Vagina (tissue), 2 donors: Measurements from ENCODE around the gene OR2V2. TPM values are rescaled to one million over a fixed set of nuclear protein-coding genes. Genes with fewer than 3 reads are reported as not detected.

Experiments used
- DNase-seq, 2 donors: peaks; one replicate each; pipeline ENCODE4 v3.0.0-alpha.2; 2017; ENCODE audit errors: extremely low spot score in 2 of 2
- H3K27ac ChIP-seq: fragments of 200-600 bp; sonication (generic); one replicate; pipeline ENCODE4 v1.5.1; 2019
- H3K27me3 ChIP-seq: fragments of 200-600 bp; sonication (generic); one replicate; pipeline ENCODE4 v1.5.1; 2019
- H3K36me3 ChIP-seq, 2 donors: fragments of 200-600 bp; sonication (generic); one replicate each; pipeline ENCODE4 v1.5.1; 2017 to 2019
- H3K4me1 ChIP-seq: fragments of 200-600 bp; sonication (generic); one replicate; pipeline ENCODE4 v1.5.1; 2019
- H3K4me3 ChIP-seq, 2 donors: fragments of 200-600 bp; sonication (generic); 1 replicate in 1 of 2; 2 replicates in 1 of 2; pipeline ENCODE4 v1.5.1; 2016 to 2019
- H3K9me3 ChIP-seq: fragments of 200-600 bp; sonication (generic); one replicate; pipeline ENCODE4 v1.5.1; 2019
- CTCF ChIP-seq, 3 experiments: fragments of 450-650 bp in 2 of 3; fragments of 200-600 bp in 1 of 3; sonication (generic) in 1 of 3; IDR thresholded peaks; one replicate each; pipeline ENCODE4 v1.5.1; 2017 to 2019; ENCODE audit warnings: antibody characterized with exemption in 3 of 3, mild to moderate bottlenecking in 2 of 3, moderate library complexity in 2 of 3
- POLR2A ChIP-seq, 2 donors: fragments of 450-650 bp; IDR thresholded peaks; one replicate each; pipeline ENCODE4 v1.6.1; 2017; ENCODE audit warnings: antibody characterized with exemption in 2 of 2, mild to moderate bottlenecking in 2 of 2, moderate library complexity in 2 of 2
- POLR2AphosphoS5 ChIP-seq, 2 donors: sonication (generic); formaldehyde crosslinking; IDR thresholded peaks; one replicate each; pipeline ENCODE4 v1.9.0; 2017; ENCODE audit warnings: antibody characterized with exemption in 2 of 2, mild to moderate bottlenecking in 2 of 2, low read depth in 1 of 2; ENCODE audit not compliant: insufficient read depth in 1 of 2
- intact Hi-C: fragments of 100-400 bp; cut with DNase I; formaldehyde crosslinking; loops from one replicate; pipeline ENCODE4 v1.15.1; 2023
- total RNA-seq: library from RNA; depleted of rRNA; stranded (reverse); fragments of >200 nt; gene quantifications from one replicate; pipeline ENCODE4 v1.2.3, GENCODE V29; 2016

Gene OR2V2
- total RNA-seq, 1 donor from 2014 or later: not detected

GRCh38 chr5:181181650-181182565 is 34.5 kb downstream of the OR2V2 start:
- intact Hi-C loops: loop anchor here (10.0 kb wide), 1 partner anchor 317 kb away; the partner anchor contains the start of gene ZFP62
- TF ChIP-seq CTCF (IDR thresholded peaks at IDR 0.05) (peak in 2 of 3 experiments; percentile 53 to 81), POLR2AphosphoS5 (IDR thresholded peaks at IDR 0.05; ENCODE audit: insufficient read depth in 1 of 2, low read depth in 1 of 2) (no peak), POLR2A (IDR thresholded peaks at IDR 0.05) (no peak)
- Histone ChIP-seq H3K27me3 (no peaks in the 10 kb centered on the region), H3K36me3 (no peaks in the 10 kb centered on the region), H3K27ac (no peak overlapping the region), H3K9me3 (no peaks in the 10 kb centered on the region), H3K4me1 (peaks cover 19% of the 10 kb centered on the region), H3K4me3 (no peak overlapping the region)
- no peak for DNase-seq

DNA sequence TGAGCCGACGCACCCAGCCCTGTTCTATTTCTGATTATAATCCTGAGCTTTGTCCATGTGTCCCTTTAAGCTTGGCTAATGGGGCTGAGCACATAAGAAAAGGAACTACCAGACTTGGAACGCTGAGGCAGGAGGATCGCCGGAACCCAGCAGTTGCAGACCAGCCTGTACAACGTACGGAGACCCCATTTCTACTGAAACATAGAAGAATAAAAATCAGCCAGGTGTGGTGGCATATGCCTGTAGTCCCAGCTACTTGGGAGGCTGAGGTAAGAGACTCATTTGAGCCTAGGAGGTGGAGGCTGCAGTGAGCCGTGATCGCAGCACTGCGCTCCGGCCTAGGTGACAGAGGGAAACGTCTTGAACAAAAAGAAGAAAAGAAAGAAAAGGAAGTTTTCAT is 35.3 kb downstream of the OR2V2 start:
- DNase-seq: no peak
- Histone ChIP-seq H3K36me3 (no peaks in the 10 kb centered on the region), H3K4me1 (peaks cover 20% of the 10 kb centered on the region), H3K27me3 (no peaks in the 10 kb centered on the region), H3K9me3 (no peaks in the 10 kb centered on the region), H3K4me3 (no peak overlapping the region), H3K27ac (no peak overlapping the region)
- intact Hi-C loops: loop anchor here (10.0 kb wide), 1 partner anchor 318 kb away; the partner anchor contains the start of gene ZFP62
- TF ChIP-seq POLR2A (IDR thresholded peaks at IDR 0.05) (no peak), CTCF (IDR thresholded peaks at IDR 0.05) (no peak), POLR2AphosphoS5 (IDR thresholded peaks at IDR 0.05; ENCODE audit: insufficient read depth in 1 of 2, low read depth in 1 of 2) (no peak)

- DNase-seq: no peak
- Histone ChIP-seq H3K4me1 (peaks cover 30% of the 10 kb centered on the region), H3K4me3 (peak overlapping the region in 1 of 2 donors; percentile 50), H3K36me3 (no peaks in the 10 kb centered on the region), H3K27me3 (no peaks in the 10 kb centered on the region), H3K27ac (peak overlapping the region; percentile 16), H3K9me3 (no peaks in the 10 kb centered on the region)
- TF ChIP-seq POLR2AphosphoS5 (IDR thresholded peaks at IDR 0.05; ENCODE audit: insufficient read depth in 1 of 2, low read depth in 1 of 2) (no peak), POLR2A (IDR thresholded peaks at IDR 0.05) (no peak), CTCF (IDR thresholded peaks at IDR 0.05) (no peak)
- intact Hi-C loops: loop anchor here (10.0 kb wide), 1 partner anchor 320 kb away; the partner anchor contains the start of gene ZFP62
Observed at GRCh38 chr5:181184845-181185216, 37.4 kb downstream of the OR2V2 start.

- Histone ChIP-seq H3K27me3 (no peaks in the 10 kb centered on the region), H3K27ac (no peak overlapping the region), H3K4me1 (peaks cover 30% of the 10 kb centered on the region), H3K36me3 (no peaks in the 10 kb centered on the region), H3K9me3 (no peaks in the 10 kb centered on the region), H3K4me3 (no peak overlapping the region)
- TF ChIP-seq POLR2AphosphoS5 (IDR thresholded peaks at IDR 0.05; ENCODE audit: insufficient read depth in 1 of 2, low read depth in 1 of 2): no peak
- TF ChIP-seq POLR2A (IDR thresholded peaks at IDR 0.05): no peak
- TF ChIP-seq CTCF (IDR thresholded peaks at IDR 0.05): no peak
- no peak for DNase-seq
- intact Hi-C loops: loop anchor here (10.0 kb wide), 1 partner anchor 321 kb away; the partner anchor contains the start of gene ZFP62
Observed at GRCh38 chr5:181185560-181185959, 38.2 kb downstream of the OR2V2 start.

DNA sequence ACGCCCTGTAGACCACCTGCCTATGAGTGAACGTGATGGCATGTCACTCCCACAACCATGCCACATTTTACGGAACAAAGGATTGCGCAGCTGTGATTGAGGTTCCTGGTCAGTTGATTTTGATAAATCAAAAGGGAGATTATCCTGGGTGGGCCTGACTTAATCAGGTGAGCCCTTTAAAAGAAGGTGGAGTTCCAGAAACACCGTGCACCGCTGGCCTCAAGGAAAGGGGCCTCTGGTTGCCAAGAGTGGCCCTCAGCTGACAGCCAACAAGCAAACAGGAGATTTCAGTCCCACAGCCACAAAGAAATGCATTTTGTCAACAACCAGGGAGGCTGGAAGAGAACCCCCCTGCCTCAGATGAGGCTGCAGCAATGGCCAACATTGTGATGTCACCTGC is 38.6 kb downstream of the OR2V2 start:
- intact Hi-C loops: loop anchor here (10.0 kb wide), 1 partner anchor 321 kb away; the partner anchor contains the start of gene ZFP62
- H3K4me1 ChIP-seq: peaks cover 30% of the 10 kb centered on the region
- TF ChIP-seq POLR2A (IDR thresholded peaks at IDR 0.05): no peak
- TF ChIP-seq POLR2AphosphoS5 (IDR thresholded peaks at IDR 0.05; ENCODE audit: insufficient read depth in 1 of 2, low read depth in 1 of 2): no peak
- no peak for TF ChIP-seq CTCF (IDR thresholded peaks at IDR 0.05)
- H3K27me3 ChIP-seq: no peaks in the 10 kb centered on the region
- H3K27ac ChIP-seq: no peak overlapping the region
- no peaks in the 10 kb centered on the region for H3K9me3 ChIP-seq
- H3K4me3 ChIP-seq: no peak overlapping the region
- H3K36me3 ChIP-seq: no peaks in the 10 kb centered on the region
- no peak for DNase-seq
